C1 segment of cervical spinal cord (tissue), 14 donors: ENCODE data around the gene CCNI.

ENCODE experiments used
- DNase-seq, 14 donors: peaks; one replicate each; lab custom pipeline; 2025; lab: John Stamatoyannopoulos, UW

CCNI gene

DNA sequence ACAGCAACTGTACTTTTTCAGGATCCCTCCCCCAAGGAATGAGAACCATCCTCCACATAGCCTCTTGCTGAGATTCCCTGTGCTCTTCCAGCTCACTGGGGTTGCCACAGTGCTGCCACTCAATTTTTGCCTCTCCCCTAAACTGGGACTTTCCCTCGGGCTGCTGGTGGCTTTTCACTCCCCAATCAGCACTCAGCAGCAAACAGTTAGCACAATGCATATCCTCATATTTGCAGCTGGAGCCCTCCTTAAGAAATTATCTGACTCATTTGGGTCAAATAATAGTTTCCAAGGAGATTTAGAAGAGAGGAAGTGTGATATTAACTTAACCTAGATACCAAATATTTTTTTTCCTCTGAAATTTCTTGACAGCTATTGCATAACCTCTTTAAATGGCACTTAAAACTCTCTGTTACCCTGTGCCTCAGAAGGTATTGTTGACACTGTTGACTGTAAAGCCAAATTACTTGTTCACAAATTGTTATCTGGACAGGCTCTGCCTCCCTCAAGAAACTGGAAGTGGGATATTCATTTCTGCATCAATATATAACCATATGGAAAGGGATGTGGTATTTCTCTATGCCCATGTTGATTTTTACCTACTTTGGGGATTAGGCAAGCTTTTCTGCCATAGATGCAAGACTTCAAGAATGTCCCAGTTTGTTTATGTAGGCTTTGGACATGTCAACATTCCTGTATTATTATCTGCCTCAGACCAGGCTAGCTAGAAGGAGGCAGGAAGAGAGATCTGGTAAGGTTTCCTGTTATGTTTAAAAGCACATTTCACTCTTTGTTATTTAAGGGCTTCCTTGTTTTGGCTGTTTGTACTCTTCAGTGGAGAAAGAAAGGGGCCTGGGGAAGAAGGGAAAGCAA is 68.2 kb downstream of the CCNI start:
- no peak for DNase-seq

DNA sequence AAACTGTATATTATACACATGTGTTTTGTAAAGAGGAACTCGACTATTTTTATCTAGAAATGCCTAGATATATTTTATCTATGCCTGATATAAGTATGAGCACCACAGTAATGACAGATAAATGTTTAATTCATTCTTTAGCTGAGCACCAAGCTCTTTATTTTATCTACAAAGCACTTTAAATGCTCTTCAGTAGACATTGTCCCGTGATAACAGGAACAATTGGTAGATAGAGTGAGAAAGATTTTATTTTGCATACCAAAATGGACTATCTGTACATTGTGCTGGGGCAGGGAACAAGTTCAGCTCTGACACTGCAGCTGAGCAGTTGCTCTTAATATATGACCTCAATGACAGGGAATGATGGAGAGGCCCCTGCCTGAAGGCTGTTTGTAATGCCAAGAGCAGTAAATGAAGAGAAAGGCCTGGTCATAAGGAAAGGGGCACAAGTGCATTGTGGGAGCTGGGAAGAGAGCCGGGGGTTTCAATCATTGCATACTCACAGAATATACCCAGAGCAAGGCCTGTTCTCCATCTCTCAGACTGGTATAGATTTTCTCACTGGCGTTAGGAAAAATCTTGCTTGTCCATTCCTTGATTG is 68.9 kb downstream of the CCNI start:
- no peak for DNase-seq

DNA sequence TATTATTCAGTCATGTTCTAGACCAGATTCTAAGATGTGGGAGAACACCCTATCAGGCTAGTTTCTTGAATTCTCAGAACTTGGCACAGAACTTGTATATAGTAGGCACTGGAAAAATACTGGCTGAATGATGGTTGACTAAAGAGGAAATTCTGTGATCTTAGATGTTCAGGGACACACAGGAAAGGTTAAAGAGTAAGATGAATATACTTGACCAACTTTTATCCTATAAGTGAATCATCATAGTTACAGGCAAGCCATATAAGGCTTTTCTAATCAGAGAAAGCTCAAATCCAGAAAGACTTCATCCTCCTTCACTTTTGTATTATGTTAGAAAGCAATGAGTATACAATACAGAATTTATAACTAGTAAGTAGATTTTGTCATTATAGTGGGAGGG is 72.4 kb downstream of the CCNI start:
- no peak for DNase-seq

DNA sequence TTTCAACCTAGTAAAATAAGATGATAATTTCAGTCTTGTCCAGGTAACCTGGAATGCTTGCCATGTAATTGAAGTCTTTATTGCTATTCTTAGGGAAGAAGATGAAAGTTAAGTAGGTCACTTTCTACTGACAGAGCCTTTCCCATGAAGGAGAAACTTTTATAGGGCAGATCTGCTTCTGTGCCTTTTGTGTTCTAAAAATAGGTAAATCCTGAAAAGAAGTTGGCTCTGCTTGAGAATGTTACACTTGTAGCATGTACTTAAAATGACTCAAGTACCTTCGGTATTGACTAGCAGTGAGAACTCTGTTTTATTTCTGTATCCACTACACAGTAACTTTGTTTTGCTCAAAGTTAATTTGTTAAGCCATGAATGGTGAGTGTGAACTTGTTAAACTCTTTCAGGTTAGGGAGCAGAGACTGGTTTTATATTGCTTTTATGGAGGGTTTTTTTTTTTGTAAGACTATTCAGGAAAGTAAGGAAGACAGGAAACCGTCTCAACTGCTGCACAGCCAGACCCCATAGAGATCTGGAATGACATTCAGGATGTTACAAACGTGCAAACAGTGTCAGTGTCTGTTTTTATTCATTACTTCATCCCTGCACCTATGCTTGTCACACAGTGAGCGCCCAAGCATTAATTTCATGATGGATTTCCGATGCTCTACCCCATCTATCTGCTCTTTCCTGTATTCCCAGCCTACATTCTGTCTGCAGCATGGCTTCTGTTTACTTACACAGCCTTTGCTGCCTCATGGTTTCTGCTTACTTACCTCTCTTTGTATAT is 73.3 kb downstream of the CCNI start:
- DNase-seq = no peak

DNA sequence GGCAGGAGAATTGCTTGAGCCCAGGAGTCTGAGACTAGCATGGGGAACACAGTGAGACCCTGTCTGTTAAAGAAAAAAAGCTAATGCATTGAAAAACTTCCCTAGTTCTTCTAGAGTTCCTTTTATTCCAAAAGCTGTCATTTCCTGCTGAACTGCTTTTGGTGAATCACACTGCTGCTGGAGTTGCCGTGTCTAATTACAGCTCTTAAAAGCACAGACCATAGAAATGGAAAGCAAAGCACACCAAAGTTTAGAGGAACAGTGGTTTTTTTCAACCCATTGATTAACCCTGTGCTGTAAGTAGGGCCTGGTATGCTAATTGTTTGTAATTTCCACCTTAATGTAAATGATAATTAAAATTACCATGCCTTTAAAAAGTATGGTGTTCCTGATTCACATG is 73.9 kb downstream of the CCNI start:
- no peak for DNase-seq

DNA sequence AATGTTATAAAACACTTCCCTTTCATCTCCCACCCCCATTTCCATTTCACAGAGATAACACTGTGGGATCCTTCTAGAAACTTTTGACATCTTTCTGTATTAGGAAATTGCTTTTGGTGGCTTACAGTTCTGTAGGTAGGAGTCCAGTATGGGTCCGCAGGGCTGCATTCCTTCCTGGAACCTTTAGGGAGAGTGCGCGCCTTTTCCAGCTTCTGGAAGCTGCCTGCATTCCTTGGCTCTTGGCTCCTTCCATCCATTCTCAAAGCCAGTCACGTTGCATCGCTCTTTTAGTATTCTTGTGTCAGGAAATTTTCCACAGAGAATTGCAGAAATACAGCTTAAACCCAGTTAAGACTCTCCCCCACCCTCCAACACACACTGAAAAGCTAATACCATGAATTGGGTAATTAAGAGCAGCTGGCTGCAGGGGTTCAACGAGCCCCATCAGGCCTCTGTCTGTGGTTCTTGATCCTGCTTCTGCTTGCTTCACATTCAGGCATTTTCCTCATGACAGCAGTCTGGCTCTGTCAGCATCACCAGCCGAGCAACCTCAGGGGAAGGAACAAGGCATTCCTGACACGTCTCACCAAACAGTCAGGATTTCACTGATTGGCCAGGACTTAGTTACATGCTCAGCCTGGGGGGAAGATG is 77.4 kb downstream of the CCNI start:
- no peak for DNase-seq

DNA sequence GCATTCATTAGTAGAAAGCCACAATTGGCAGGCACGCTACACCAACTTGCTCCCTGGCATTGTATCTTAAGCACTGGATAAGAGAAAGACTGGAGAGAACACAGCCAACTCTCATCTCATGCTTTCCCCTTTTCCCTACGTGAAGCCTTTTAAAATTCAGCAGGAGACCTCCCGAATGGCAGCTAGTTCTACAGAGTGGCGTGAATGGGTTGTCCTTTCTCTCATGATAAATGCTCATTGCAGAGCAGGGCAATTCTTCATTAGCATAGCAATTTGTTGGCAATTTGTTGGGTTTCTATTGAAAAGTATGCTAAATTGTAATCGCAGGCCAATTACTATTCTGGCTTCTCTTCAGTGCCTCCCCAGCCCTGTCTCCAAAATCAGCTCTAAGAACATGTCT is 78.3 kb downstream of the CCNI start:
- peak in 2 of 14 donors; percentile 4 to 18 for DNase-seq
